Stimulated activated CD4-positive, alpha-beta T cell treated with anti-CD3 and anti-CD28 coated beads, Interleukin-1b, Interleukin-23, amount 100 ng/mL, for 4 hours (primary cell): Measurements from ENCODE around the gene PDXDC1.
"Not testable (repeated sequence)": the region's sequence is repeated elsewhere in the genome, so short reads cannot be mapped to it uniquely, and the experiment has no call there.

ENCODE experiments used
- DNase-seq, 2 donors: peaks; one replicate each; pipeline ENCODE4 v3.0.0-alpha.2; 2020; ENCODE audit warnings: low read depth in 2 of 2

Gene PDXDC1

GRCh38 chr16:15012941-15013340 lies 38.1 kb downstream of the PDXDC1 start:
- DNase-seq = not testable (repeated sequence)

DNA sequence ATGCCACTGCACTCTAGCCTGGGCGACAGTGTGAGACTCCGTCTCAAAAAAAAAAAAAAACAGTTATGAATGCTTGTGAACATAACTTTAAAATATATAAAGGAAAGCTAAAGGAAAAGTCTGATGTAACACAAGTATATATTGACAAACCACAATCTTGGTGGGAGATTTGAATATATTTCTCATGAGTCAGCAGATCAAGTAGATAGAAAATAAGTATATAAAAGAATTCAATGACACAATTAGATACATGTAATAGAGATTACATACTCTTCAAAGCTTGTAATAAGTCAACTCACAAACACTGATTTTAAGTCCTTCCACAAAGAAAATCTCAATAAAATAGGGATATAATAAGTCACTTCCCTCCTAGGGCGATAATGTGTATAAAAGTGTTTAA lies 40.8 kb downstream of the PDXDC1 start:
- DNase-seq = not testable (repeated sequence)

- DNase-seq = not testable (repeated sequence)
These were observed 41.5 kb downstream of the PDXDC1 start for GRCh38 chr16:15016354-15016753.

DNA sequence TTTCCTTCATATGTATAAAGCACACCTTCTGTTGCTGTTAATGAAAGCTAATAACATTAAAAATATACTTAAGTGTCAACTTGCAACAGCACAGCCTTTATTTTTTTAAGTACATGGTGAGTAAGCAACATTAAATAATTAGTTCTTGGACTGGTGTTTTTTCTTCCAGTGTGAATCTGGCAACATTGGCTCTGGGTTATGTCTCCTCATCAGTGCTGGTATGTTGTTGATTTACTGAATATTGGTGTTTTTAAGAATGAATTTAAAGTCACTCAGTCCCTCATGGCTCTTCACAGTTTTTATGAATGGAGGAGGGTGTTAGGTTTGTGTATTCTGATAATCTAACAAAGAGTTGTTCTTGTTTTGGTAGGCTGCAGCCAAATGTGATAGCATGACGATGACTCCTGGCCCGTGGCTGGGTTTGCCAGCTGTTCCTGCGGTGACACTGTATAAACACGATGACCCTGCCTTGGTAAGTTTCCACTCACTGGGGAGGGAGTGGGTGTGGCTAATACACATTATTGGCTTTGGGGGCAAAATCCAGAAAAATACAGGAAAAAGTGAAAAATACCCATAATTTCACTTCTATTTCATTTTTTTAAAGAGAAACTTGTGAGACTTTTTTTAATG lies 42.2 kb downstream of the PDXDC1 start:
- DNase-seq = not testable (repeated sequence)

- DNase-seq = not testable (repeated sequence)
These were observed 46.6 kb downstream of the PDXDC1 start for GRCh38 chr16:15021429-15021828.

- peak in 1 of 2 donors; percentile 47 for DNase-seq
These were observed 47.4 kb downstream of the PDXDC1 start for GRCh38 chr16:15022194-15022593.

GRCh38 chr16:15023381-15024077 lies 48.7 kb downstream of the PDXDC1 start:
- DNase-seq = not testable (repeated sequence)

DNA sequence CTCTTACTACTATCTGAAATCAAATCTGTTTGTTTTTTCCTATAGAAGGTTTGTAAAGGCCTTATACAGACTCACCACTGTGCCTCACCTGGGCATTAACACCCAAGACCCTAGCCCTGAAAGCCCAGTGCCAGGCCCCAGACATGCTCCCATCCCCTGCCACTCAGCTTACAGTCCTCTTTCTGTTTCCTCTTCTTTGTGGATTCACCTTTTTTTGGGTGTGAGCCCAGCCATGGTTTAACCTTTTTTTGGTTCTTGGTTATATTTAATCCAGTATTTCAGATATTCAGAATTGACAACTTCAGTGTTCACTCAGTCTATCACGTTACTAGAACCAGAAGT lies 50.0 kb downstream of the PDXDC1 start:
- DNase-seq = not testable (repeated sequence)

DNA sequence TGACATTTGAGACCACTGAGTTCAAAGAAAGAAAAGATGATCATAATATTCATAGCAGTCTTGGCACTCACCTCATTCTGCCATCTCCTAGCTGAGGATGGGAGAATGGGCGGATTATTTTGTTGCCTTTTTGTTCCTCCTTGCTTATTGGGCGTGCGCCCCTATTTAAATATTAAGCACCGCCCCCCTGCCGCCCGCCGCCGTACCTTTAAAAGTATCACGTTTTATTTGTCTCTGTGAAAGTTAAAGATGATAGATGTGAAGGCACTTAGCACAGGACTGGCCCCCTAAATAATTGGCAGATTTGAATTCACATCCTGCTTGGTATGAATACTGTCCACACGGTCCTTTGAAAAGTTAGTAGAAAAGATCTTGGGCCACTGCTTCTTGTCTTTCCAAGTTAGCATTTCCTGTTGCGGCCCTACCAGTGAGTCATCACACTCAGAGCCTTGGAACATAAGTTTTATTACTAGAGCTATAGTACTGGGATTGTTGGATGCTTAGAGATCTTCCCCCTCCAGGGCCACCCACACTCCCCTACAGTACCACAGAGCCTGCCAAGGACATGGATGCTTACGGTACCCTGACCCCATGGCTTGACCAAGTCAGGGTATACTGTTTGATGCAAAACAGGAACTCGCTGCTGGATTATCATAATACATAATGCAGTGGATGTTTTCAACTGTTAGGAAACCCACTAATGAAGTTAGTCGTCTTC lies 50.6 kb downstream of the PDXDC1 start:
- DNase-seq = not testable (repeated sequence)

- not testable (repeated sequence) for DNase-seq
These were observed 52.2 kb downstream of the PDXDC1 start for GRCh38 chr16:15027051-15027450.

- not testable (repeated sequence) for DNase-seq
These were observed 52.9 kb downstream of the PDXDC1 start for GRCh38 chr16:15027503-15028344.

DNA sequence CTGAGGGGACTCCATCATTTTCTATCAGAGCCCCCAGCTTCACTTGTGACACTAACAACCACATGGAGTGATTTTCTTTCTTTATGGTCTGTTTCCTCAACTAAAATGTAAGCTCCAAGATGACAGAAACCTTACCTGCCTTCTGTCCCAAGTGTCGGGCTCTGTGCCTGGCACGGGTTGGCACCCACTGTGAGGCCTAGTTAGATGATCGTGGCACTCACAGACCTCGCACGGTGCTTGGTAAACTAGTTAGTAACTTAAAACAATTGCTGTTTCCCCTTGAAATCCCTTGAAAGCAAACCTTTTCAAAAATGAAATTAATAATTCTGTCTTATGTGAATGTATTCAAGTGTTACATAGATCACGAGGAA lies 53.5 kb downstream of the PDXDC1 start:
- not testable (repeated sequence) for DNase-seq

GRCh38 chr16:15028801-15029698 lies 54.2 kb downstream of the PDXDC1 start:
- not testable (repeated sequence) for DNase-seq

GRCh38 chr16:15029749-15030148 lies 54.9 kb downstream of the PDXDC1 start:
- DNase-seq = not testable (repeated sequence)

GRCh38 chr16:15031179-15031578 lies 56.4 kb downstream of the PDXDC1 start:
- DNase-seq = no peak

DNA sequence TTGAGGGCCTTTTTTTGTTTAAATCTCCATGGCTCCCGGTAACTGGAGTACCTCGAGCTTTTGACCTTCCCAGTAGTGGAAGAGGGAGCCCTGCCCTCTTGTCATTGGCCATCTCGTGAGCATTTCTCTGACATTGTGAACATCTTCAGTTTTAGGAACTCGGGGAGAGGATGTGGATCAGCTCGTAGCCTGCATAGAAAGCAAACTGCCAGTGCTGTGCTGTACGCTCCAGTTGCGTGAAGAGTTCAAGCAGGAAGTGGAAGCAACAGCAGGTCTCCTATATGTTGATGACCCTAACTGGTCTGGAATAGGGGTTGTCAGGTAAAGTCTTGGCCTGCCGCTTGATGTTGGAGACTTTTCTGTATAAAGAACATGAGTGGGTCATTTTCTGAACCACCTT lies 56.8 kb downstream of the PDXDC1 start:
- no peak for DNase-seq

GRCh38 chr16:15032547-15033308 lies 57.9 kb downstream of the PDXDC1 start:
- no peak for DNase-seq

- no peak for DNase-seq
These were observed 58.5 kb downstream of the PDXDC1 start for GRCh38 chr16:15033309-15033707.

- DNase-seq = no peak
These were observed 59.7 kb downstream of the PDXDC1 start for GRCh38 chr16:15034266-15035162.
